ENCODE measurements around the gene DMRTA2. TPM values are rescaled to one million over a fixed set of nuclear protein-coding genes. Genes with fewer than 3 reads are reported as not detected.
A peak's percentile ranks its signal among the peaks of the same experiment; 100 is the strongest.

Gene DMRTA2
- total RNA-seq (2011; cell fraction: chromatin; rRNA removed; ENCODE audit: low replicate concordance): not detected in 2 replicates
- total RNA-seq (2011; cell fraction: nucleolus; rRNA removed): not detected in 2 replicates
- total RNA-seq (2011; cell fraction: nucleoplasm; rRNA removed): not detected in 2 replicates
- not detected in 2 replicates for total RNA-seq (2014; rRNA removed)
- total RNA-seq (2014; rRNA removed; fragmentation: Illumina TruSeq; extraction: Trizol): not detected in 2 replicates
- total RNA-seq (2015; rRNA removed; fragmentation: Illumina TruSeq; extraction: Trizol): not detected in 2 replicates
- not detected in 2 replicates for total RNA-seq (2021)
- polyA plus RNA-seq (2011; rRNA removed): not detected in 2 replicates
- not detected in 2 replicates for polyA plus RNA-seq (2011; cell fraction: cytosol; rRNA removed)
- not detected in 2 replicates for polyA plus RNA-seq (2011; cell fraction: nucleus; rRNA removed)
- not detected in 2 replicates for polyA plus RNA-seq (2012)
- polyA plus RNA-seq (2014; fragmentation: Illumina TruSeq; extraction: Trizol): not detected in 2 replicates
- polyA plus RNA-seq (2014; fragmentation: Nextera tagmentation; extraction: Ambion mirVana): not detected
- not detected in 2 replicates for polyA plus RNA-seq (2014; rRNA removed)
- not detected in 2 replicates for polyA minus RNA-seq (2011; rRNA and poly(A)+ RNA removed)
- polyA minus RNA-seq (2011; cell fraction: cytosol; rRNA and poly(A)+ RNA removed): not detected in 2 replicates
- not detected in 2 replicates for polyA minus RNA-seq (2011; cell fraction: nucleus; rRNA and poly(A)+ RNA removed)
- percentile 12 among the genes with signal in this experiment for Bru-seq, nascent RNA
- not detected for BruChase-seq, experiment 1, labeled RNA remaining after a 2-hour chase
- BruChase-seq, experiment 2, labeled RNA remaining after a 6-hour chase: percentile 12 among the genes with signal in this experiment
- long read RNA-seq, experiment 1: 0 reads
- long read RNA-seq, experiment 2: 0 reads
- long read RNA-seq, experiment 3: 0 reads

DNA sequence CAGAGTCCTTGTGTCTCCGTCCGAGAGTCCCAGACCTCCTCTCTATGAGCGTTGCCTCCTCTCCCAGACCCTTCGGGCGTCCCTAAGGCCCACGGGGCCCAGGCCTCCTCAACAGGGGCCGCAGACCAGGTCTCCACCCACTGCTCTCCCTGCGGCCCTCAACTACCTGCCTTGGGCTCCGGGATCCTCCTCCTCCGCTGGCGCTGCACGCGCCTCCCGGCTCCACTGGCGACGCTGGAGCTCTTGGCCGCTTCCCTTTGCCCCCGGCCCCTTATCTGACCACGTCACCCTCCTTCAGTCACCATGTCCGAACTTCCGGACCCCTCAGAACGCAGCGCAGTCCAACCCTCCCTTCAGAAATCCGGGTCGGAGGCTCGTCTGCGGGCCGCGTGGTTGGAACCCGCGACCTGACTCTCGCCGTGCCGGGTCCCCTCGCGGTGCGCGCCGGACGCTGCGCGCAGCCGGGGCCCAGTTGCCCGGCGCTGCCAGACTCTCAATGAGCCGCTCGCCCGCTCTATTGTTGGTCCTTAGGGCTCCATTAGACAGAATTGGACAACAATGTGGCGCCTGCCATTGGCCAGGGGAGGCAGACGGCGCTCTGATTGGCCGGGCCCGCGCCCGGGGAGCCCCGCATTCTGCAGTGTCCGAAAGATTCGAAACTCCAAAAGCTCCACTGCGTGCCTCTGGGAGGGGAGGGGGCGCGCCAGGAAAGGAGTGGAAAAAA, at the start of gene DMRTA2:
TSS of gene DMRTA2 (minus strand) at position 498 of the 724 bp plus-strand sequence. CDS start 1,907 bp downstream, outside the sequence.
- intact Hi-C loops (cut with micrococcal nuclease): no loop called here
- ChIA-PET POLR2A (interaction anchor here (0.6 to 2.3 kb wide), 3 partner anchors 8 to 1183 kb away, joined by 3 to 8 read pairs (median 3); no protein-coding TSS in a partner anchor), CTCF (ENCODE audit: low intra/inter-chr PET ratio) (no interaction called here)
- no peak for DNase-seq (ENCODE audit: extremely low read depth in 1 of 4, low spot score in 3 of 4)
- peaks cover 0 to 45% of the 10 kb centered on the region in 2 experiments; a peak in 2 of 5 replicates for H3K4me1 ChIP-seq (replicated peaks in 1 of 2; ENCODE audit: control insufficient read depth in 2 of 2, insufficient read depth in 2 of 2, low read length in 2 of 2)
- no peak within 1 kb of the TSS for H3K4me3 ChIP-seq
- no peaks in the 10 kb centered on the region for H3K36me3 ChIP-seq (ENCODE audit: control insufficient read depth, insufficient read depth, low read length)
- no peaks in the 10 kb centered on the region; the same call in 1 of the 2 replicates for H4K20me1 ChIP-seq (replicated peaks; ENCODE audit: control insufficient read depth, insufficient read depth, low read length)
- TF ChIP-seq SIX5 (IDR thresholded peaks at IDR 0.05; ENCODE audit: borderline replicate concordance in 1 of 2, insufficient read depth in 1 of 2, low read depth in 1 of 2, low read length in 2 of 2) (no peak), POLR2H (tag; IDR thresholded peaks at IDR 0.05; ENCODE audit: low read depth) (no peak), SMARCA5 (IDR thresholded peaks at IDR 0.05) (no peak), NR2F6 (CRISPR knock-in tag; IDR thresholded peaks at IDR 0.05) (no peak), ZNF444 (CRISPR knock-in tag; IDR thresholded peaks at IDR 0.05) (no peak), ZC3H11A (IDR thresholded peaks at IDR 0.05; ENCODE audit: low read depth, low read length) (no peak), PRMT5 (CRISPR knock-in tag; IDR thresholded peaks at IDR 0.05) (no peak), MBD2 (IDR thresholded peaks at IDR 0.05; ENCODE audit: borderline replicate concordance, low read depth) (no peak), TEAD2 (tag; IDR thresholded peaks at IDR 0.05) (no peak), CCNT2 (IDR thresholded peaks at IDR 0.05; ENCODE audit: borderline replicate concordance, extremely low read depth, insufficient read length, low read depth, low read length) (no peak), FUS (optimal IDR thresholded peaks at IDR 0.05; ENCODE audit: low read depth, low read length) (no peak), NR4A1 (CRISPR knock-in tag; IDR thresholded peaks at IDR 0.05) (no peak), NR4A1 (tag; IDR thresholded peaks at IDR 0.05) (no peak)
- TF ChIP-seq, protein P1, sequence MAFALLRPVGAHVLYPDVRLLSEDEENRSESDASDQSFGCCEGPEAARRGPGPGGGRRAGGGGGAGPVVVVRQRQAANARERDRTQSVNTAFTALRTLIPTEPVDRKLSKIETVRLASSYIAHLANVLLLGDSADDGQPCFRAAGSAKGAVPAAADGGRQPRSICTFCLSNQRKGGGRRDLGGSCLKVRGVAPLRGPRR (CRISPR knock-in tag; IDR thresholded peaks at IDR 0.05): no peak
- TF ChIP-seq, protein P2, sequence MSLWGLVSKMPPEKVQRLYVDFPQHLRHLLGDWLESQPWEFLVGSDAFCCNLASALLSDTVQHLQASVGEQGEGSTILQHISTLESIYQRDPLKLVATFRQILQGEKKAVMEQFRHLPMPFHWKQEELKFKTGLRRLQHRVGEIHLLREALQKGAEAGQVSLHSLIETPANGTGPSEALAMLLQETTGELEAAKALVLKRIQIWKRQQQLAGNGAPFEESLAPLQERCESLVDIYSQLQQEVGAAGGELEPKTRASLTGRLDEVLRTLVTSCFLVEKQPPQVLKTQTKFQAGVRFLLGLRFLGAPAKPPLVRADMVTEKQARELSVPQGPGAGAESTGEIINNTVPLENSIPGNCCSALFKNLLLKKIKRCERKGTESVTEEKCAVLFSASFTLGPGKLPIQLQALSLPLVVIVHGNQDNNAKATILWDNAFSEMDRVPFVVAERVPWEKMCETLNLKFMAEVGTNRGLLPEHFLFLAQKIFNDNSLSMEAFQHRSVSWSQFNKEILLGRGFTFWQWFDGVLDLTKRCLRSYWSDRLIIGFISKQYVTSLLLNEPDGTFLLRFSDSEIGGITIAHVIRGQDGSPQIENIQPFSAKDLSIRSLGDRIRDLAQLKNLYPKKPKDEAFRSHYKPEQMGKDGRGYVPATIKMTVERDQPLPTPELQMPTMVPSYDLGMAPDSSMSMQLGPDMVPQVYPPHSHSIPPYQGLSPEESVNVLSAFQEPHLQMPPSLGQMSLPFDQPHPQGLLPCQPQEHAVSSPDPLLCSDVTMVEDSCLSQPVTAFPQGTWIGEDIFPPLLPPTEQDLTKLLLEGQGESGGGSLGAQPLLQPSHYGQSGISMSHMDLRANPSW (CRISPR knock-in tag; IDR thresholded peaks at IDR 0.05): no peak
- H3K9ac ChIP-seq (ENCODE audit: insufficient read depth in 1 of 2, low read depth in 2 of 2, low read length in 2 of 2): no peak within 1 kb of the TSS
- no peaks in the 10 kb centered on the region for H3K9me1 ChIP-seq (ENCODE audit: control insufficient read depth, insufficient read depth, low read length)
- in situ Hi-C loops (cut with MboI): no loop called here
- no peak within 1 kb of the TSS for H3K27ac ChIP-seq (ENCODE audit: extremely low read depth, low read depth, low read length)
- no peak within 1 kb of the TSS for H2AFZ ChIP-seq (ENCODE audit: low read depth, low read length)
- no peak for ATAC-seq
- H3K4me2 ChIP-seq (ENCODE audit: insufficient read depth, low read length): no peak within 1 kb of the TSS
- H3K79me2 ChIP-seq (ENCODE audit: control insufficient read depth, insufficient read depth, low read length): no peaks in the 10 kb centered on the region
- no TSS peak for BruUV-seq (replicated peaks)
- no peak for FAIRE-seq
- H3K27me3 ChIP-seq (ENCODE audit: control insufficient read depth in 2 of 2, insufficient read depth in 2 of 2, low read length in 2 of 2): peaks cover 77 to 96% of the 10 kb centered on the region in 2 experiments
- 52% methylated on average over 59 of the region's 61 CpGs for WGBS (ENCODE audit: insufficient coverage, low coverage, missing lambda C conversion rate)
- no peaks in the 10 kb centered on the region for H3K9me3 ChIP-seq (replicated peaks; ENCODE audit: control insufficient read depth, insufficient read depth, low read depth, low read length)
